ENCODE data around the gene PPP4R1. TPM values are rescaled to one million over a fixed set of nuclear protein-coding genes. Genes with fewer than 3 reads are reported as not detected.

PPP4R1 gene
- total RNA-seq, 1 experiment from 2014 or later: 65.2 TPM

GRCh38 chr18:9599328-9599727, 15.0 kb downstream of the PPP4R1 start:
- no peak for DNase-seq (ENCODE audit: low spot score)
- BruUV-seq (replicated peaks): no TSS peak
- ChIA-PET POLR2A (ENCODE audit: low non-redundant PET) (interaction anchor here (0.6 kb wide), 1 partner anchor 651 kb away, joined by 3 read pairs; no protein-coding TSS in a partner anchor), CTCF (no interaction called here)
- Histone ChIP-seq H3K27me3 (replicated peaks; ENCODE audit: insufficient read depth, low read depth, low read length, poor library complexity) (no peaks in the 10 kb centered on the region), H3K27ac (ENCODE audit: low read depth, low read length, poor library complexity, severe bottlenecking) (no peak overlapping the region), H3K9me3 (ENCODE audit: low read depth, low read length, poor library complexity, severe bottlenecking) (peaks cover 31% of the 10 kb centered on the region), H3K4me3 (ENCODE audit: low read depth, low read length, poor library complexity, severe bottlenecking) (no peak overlapping the region), H3K4me1 (ENCODE audit: insufficient read depth, low read length, poor library complexity, severe bottlenecking) (peaks cover 14% of the 10 kb centered on the region), H3K36me3 (ENCODE audit: insufficient read depth, low read length, poor library complexity, severe bottlenecking) (peaks cover 3% of the 10 kb centered on the region)
- intact Hi-C loops (cut with micrococcal nuclease; ENCODE audit: unreplicated experiment): no loop called here
- TF ChIP-seq EZH2 (IDR thresholded peaks at IDR 0.05; ENCODE audit: borderline replicate concordance, low read depth, low read length, poor library complexity, severe bottlenecking): no peak
- TF ChIP-seq CTCF (conservative IDR thresholded peaks at IDR 0.05; ENCODE audit: low read depth, low read length): no peak

GRCh38 chr18:9597609-9598008, 16.8 kb downstream of the PPP4R1 start:
- no peak overlapping the region for H3K4me3 ChIP-seq (ENCODE audit: low read depth, low read length, poor library complexity, severe bottlenecking)
- BruUV-seq (replicated peaks): no TSS peak
- peaks cover 14% of the 10 kb centered on the region for H3K4me1 ChIP-seq (ENCODE audit: insufficient read depth, low read length, poor library complexity, severe bottlenecking)
- no peak overlapping the region for H3K27ac ChIP-seq (ENCODE audit: low read depth, low read length, poor library complexity, severe bottlenecking)
- intact Hi-C loops (cut with micrococcal nuclease; ENCODE audit: unreplicated experiment): no loop called here
- TF ChIP-seq CTCF (conservative IDR thresholded peaks at IDR 0.05; ENCODE audit: low read depth, low read length) (no peak), EZH2 (IDR thresholded peaks at IDR 0.05; ENCODE audit: borderline replicate concordance, low read depth, low read length, poor library complexity, severe bottlenecking) (no peak)
- H3K36me3 ChIP-seq (ENCODE audit: insufficient read depth, low read length, poor library complexity, severe bottlenecking): peaks cover 4% of the 10 kb centered on the region
- no peaks in the 10 kb centered on the region for H3K27me3 ChIP-seq (replicated peaks; ENCODE audit: insufficient read depth, low read depth, low read length, poor library complexity)
- POLR2A ChIA-PET (ENCODE audit: low non-redundant PET): no interaction called here
- CTCF ChIA-PET: no interaction called here
- DNase-seq (ENCODE audit: low spot score): no peak
- peaks cover 31% of the 10 kb centered on the region for H3K9me3 ChIP-seq (ENCODE audit: low read depth, low read length, poor library complexity, severe bottlenecking)

GRCh38 chr18:9596843-9597526, 17.4 kb downstream of the PPP4R1 start:
- BruUV-seq (replicated peaks): no TSS peak
- CTCF ChIA-PET: no interaction called here
- Histone ChIP-seq H3K9me3 (ENCODE audit: low read depth, low read length, poor library complexity, severe bottlenecking) (peaks cover 31% of the 10 kb centered on the region), H3K27me3 (replicated peaks; ENCODE audit: insufficient read depth, low read depth, low read length, poor library complexity) (no peaks in the 10 kb centered on the region), H3K4me3 (ENCODE audit: low read depth, low read length, poor library complexity, severe bottlenecking) (no peak overlapping the region), H3K27ac (ENCODE audit: low read depth, low read length, poor library complexity, severe bottlenecking) (no peak overlapping the region), H3K4me1 (ENCODE audit: insufficient read depth, low read length, poor library complexity, severe bottlenecking) (peaks cover 14% of the 10 kb centered on the region), H3K36me3 (ENCODE audit: insufficient read depth, low read length, poor library complexity, severe bottlenecking) (peaks cover 4% of the 10 kb centered on the region)
- intact Hi-C loops (cut with micrococcal nuclease; ENCODE audit: unreplicated experiment): no loop called here
- no peak for DNase-seq (ENCODE audit: low spot score)
- POLR2A ChIA-PET (ENCODE audit: low non-redundant PET): interaction anchor here (0.6 kb wide), 1 partner anchor 12 kb away, joined by 3 read pairs; no protein-coding TSS in a partner anchor
- no peak for TF ChIP-seq CTCF (conservative IDR thresholded peaks at IDR 0.05; ENCODE audit: low read depth, low read length)
- TF ChIP-seq EZH2 (IDR thresholded peaks at IDR 0.05; ENCODE audit: borderline replicate concordance, low read depth, low read length, poor library complexity, severe bottlenecking): no peak

All from A673 (cell line).